Measurements from ENCODE around the gene OSMR. TPM values are rescaled to one million over a fixed set of nuclear protein-coding genes. Genes with fewer than 3 reads are reported as not detected.

The OSMR gene
- total and polyA plus RNA-seq, 2 donors (not counting 1 experiment from before 2014, with no cell fraction given), result not detected

DNA sequence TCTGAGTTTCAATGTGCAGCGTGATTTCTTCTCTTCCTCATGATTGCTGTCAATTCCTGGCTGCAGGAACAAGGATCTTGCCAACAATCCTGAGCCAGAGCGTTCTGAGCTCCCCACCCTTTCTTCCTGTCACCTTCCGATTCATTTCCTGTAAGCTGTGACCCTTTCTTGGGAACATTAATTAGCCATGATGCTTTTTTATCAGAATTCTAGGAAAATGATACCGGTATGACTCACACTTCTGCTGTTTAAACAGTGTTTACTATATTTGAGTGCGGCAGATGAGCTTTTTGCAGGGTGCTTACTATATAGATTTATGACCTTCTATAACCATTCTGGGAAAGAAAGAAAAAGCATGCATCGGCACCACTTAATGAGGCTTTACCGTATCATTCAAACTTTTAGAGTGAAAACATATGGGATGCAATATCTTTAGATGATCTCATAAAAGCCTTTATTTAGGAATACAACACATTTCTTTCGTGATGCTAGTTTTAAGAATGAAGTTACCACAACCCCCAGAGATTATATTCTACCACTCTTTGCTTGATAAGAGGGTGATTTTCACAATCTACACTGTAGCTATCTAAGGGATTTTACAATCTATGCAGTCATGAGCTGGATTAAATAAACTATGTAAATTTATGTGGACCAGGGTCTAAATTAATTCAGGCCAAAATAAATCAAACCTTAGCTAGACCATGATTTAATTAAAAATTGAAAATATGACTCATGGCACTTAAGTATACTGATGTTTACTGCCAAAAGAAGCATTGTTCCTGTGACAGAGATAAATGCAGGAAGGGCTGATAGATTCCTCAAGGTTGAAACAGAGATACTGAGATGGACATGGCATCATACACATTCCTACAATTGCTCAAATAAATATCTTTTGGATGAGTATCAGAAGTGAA lies 38.0 kb upstream of the OSMR start:
- Histone ChIP-seq H4K20me1 (ENCODE audit: control insufficient read depth, insufficient read depth, low read length, poor library complexity, severe bottlenecking) (no peaks in the 10 kb centered on the region), H3K4me2 (replicated peaks; ENCODE audit: low read depth, low read length, poor library complexity, severe bottlenecking) (no peak overlapping the region), H3K36me3 (replicated peaks in 1 of 2; ENCODE audit: control extremely low read depth in 1 of 2, control insufficient read depth in 1 of 2, extremely low read depth in 1 of 2, insufficient read depth in 2 of 2, low read length in 1 of 2) (no peaks in the 10 kb centered on the region), H3K27ac (ENCODE audit: low read length in 2 of 2) (no peak overlapping the region), H3K27me3 (replicated peaks in 1 of 4; ENCODE audit: control extremely low read depth in 1 of 4, control insufficient read depth in 3 of 4, insufficient read depth in 4 of 4, low read length in 3 of 4) (no peaks in the 10 kb centered on the region), H3K4me3 (ENCODE audit: control extremely low read depth in 1 of 5, extremely low read depth in 1 of 5, insufficient read depth in 1 of 5, low read depth in 2 of 5, low read length in 4 of 5) (no peak overlapping the region), H3K4me1 (ENCODE audit: control insufficient read depth in 2 of 2, insufficient read depth in 2 of 2, low read length in 2 of 2) (no peaks in the 10 kb centered on the region), H2AFZ (ENCODE audit: insufficient read depth, low read depth, low read length, poor library complexity, severe bottlenecking) (no peak overlapping the region), H3K79me2 (ENCODE audit: control insufficient read depth, insufficient read depth, low read length) (no peaks in the 10 kb centered on the region), H3K9me3 (ENCODE audit: control extremely low read depth in 1 of 3, control insufficient read depth in 2 of 3, insufficient read depth in 1 of 3, low read length in 2 of 3) (no peaks in the 10 kb centered on the region), H3K9ac (ENCODE audit: low read length) (no peak overlapping the region)
- ATAC-seq (ENCODE audit: low read depth) (no peak), DNase-seq (no peak)
- TF ChIP-seq EZH2 (IDR thresholded peaks at IDR 0.05; ENCODE audit: borderline replicate concordance, insufficient read depth, low read depth, low read length, poor library complexity, severe bottlenecking), result no peak
- TF ChIP-seq, protein P1, sequence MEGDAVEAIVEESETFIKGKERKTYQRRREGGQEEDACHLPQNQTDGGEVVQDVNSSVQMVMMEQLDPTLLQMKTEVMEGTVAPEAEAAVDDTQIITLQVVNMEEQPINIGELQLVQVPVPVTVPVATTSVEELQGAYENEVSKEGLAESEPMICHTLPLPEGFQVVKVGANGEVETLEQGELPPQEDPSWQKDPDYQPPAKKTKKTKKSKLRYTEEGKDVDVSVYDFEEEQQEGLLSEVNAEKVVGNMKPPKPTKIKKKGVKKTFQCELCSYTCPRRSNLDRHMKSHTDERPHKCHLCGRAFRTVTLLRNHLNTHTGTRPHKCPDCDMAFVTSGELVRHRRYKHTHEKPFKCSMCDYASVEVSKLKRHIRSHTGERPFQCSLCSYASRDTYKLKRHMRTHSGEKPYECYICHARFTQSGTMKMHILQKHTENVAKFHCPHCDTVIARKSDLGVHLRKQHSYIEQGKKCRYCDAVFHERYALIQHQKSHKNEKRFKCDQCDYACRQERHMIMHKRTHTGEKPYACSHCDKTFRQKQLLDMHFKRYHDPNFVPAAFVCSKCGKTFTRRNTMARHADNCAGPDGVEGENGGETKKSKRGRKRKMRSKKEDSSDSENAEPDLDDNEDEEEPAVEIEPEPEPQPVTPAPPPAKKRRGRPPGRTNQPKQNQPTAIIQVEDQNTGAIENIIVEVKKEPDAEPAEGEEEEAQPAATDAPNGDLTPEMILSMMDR (IDR thresholded peaks at IDR 0.05), result no peak
- ChIA-PET POLR2A (no interaction called here), CTCF (interaction anchor here (0.9 kb wide), 1 partner anchor 366 kb away, joined by 4 read pairs; no protein-coding TSS in a partner anchor)
- peaks cover 27% of the 10 kb centered on the region for H3K27me3 Mint-ChIP-seq
- H3K9me3 Mint-ChIP-seq (ENCODE audit: insufficient read depth), result no peaks in the 10 kb centered on the region
- 54% methylated on average over 4 of the region's 8 CpGs for WGBS (ENCODE audit: insufficient coverage)
- H3K4me1 Mint-ChIP-seq, result no peaks in the 10 kb centered on the region
- intact Hi-C loops (cut with micrococcal nuclease), result loop anchor here (5.0 kb wide), 1 partner anchor 366 kb away; no protein-coding TSS in a partner anchor
- no peak overlapping the region for H3K27ac Mint-ChIP-seq
- no peak overlapping the region for H3K4me3 Mint-ChIP-seq
